KMS-11 (cell line): Measurements from ENCODE around the gene IMMP2L.

ENCODE experiments used
- H2AFZ ChIP-seq: fragments of 200-600 bp; sonication (generic); 2 replicates; pipeline ENCODE4 v1.6.1; 2016; ENCODE audit warnings: antibody characterized with exemption, mixed run types, low read depth
- H3K27ac ChIP-seq: fragments of 200-600 bp; sonication (generic); 2 replicates; pipeline ENCODE4 v1.6.1; 2016; ENCODE audit warnings: mild to moderate bottlenecking, mixed run types
- H3K27me3 ChIP-seq: fragments of 200-600 bp; sonication (generic); 2 replicates; pipeline ENCODE4 v1.6.1; 2017; ENCODE audit warnings: mild to moderate bottlenecking, low read depth, mixed run types, moderate library complexity; ENCODE audit not compliant: insufficient read depth
- H3K36me3 ChIP-seq: fragments of 200-600 bp; sonication (generic); 2 replicates; pipeline ENCODE4 v1.6.1; 2017; ENCODE audit warnings: mild to moderate bottlenecking, mixed run types; ENCODE audit not compliant: insufficient read depth
- H3K4me1 ChIP-seq: fragments of 200-600 bp; sonication (generic); 2 replicates; pipeline ENCODE4 v1.6.1; 2016; ENCODE audit warnings: mild to moderate bottlenecking, low read depth, mixed run types; ENCODE audit not compliant: poor library complexity, severe bottlenecking
- H3K4me2 ChIP-seq: fragments of 200-600 bp; sonication (generic); 2 replicates; pipeline ENCODE4 v1.7.0; 2016; ENCODE audit warnings: mild to moderate bottlenecking, mixed run types
- H3K4me3 ChIP-seq: fragments of 200-600 bp; sonication (generic); IDR thresholded peaks from 2 replicates; pipeline ENCODE4 v1.6.1; 2017; ENCODE audit warnings: low read depth, low read length, mixed read lengths; ENCODE audit not compliant: insufficient read depth
- H3K79me2 ChIP-seq: fragments of 200-600 bp; sonication (generic); 2 replicates; pipeline ENCODE4 v1.6.1; 2016; ENCODE audit warnings: low read depth, mixed run types; ENCODE audit not compliant: insufficient read depth
- H3K9ac ChIP-seq: fragments of 200-600 bp; sonication (generic); 2 replicates; pipeline ENCODE4 v1.6.1; 2016; ENCODE audit warnings: mild to moderate bottlenecking, mixed run types
- H4K20me1 ChIP-seq: fragments of 200-600 bp; sonication (generic); 2 replicates; pipeline ENCODE4 v1.6.1; 2016; ENCODE audit warnings: mild to moderate bottlenecking, mixed run types; ENCODE audit not compliant: insufficient read depth
- CTCF ChIP-seq: fragments of 200-600 bp; sonication (generic); conservative IDR thresholded peaks from 2 replicates; pipeline ENCODE4 v1.6.1; 2017; ENCODE audit warnings: low read depth, mild to moderate bottlenecking, antibody characterized with exemption, low read length, moderate library complexity, mixed read lengths

IMMP2L gene

GRCh38 chr7:110637252-110637651 is 925.0 kb downstream of the IMMP2L start:
- H3K4me2 ChIP-seq, result no peak overlapping the region
- TF ChIP-seq CTCF, result no peak
- no peak overlapping the region for H3K9ac ChIP-seq
- no peak overlapping the region for H3K4me3 ChIP-seq
- H3K79me2 ChIP-seq, result no peaks in the 10 kb centered on the region
- H2AFZ ChIP-seq, result no peak overlapping the region
- no peaks in the 10 kb centered on the region for H3K36me3 ChIP-seq
- no peaks in the 10 kb centered on the region for H3K4me1 ChIP-seq
- H3K27me3 ChIP-seq, result no peaks in the 10 kb centered on the region
- no peaks in the 10 kb centered on the region for H4K20me1 ChIP-seq
- no peak overlapping the region for H3K27ac ChIP-seq

- Histone ChIP-seq H3K27me3 (no peaks in the 10 kb centered on the region), H3K79me2 (no peaks in the 10 kb centered on the region), H4K20me1 (no peaks in the 10 kb centered on the region), H3K9ac (no peak overlapping the region), H3K4me3 (no peak overlapping the region), H3K4me1 (no peaks in the 10 kb centered on the region), H3K27ac (no peak overlapping the region), H3K4me2 (no peak overlapping the region), H2AFZ (no peak overlapping the region), H3K36me3 (no peaks in the 10 kb centered on the region)
- TF ChIP-seq CTCF, result no peak
Observed at GRCh38 chr7:110633313-110633712, 929.0 kb downstream of the IMMP2L start.

- Histone ChIP-seq H3K27me3 (no peaks in the 10 kb centered on the region), H3K4me3 (no peak overlapping the region), H3K27ac (no peak overlapping the region), H3K36me3 (no peaks in the 10 kb centered on the region), H3K79me2 (no peaks in the 10 kb centered on the region), H4K20me1 (no peaks in the 10 kb centered on the region), H2AFZ (no peak overlapping the region), H3K4me2 (no peak overlapping the region), H3K9ac (no peak overlapping the region), H3K4me1 (no peaks in the 10 kb centered on the region)
- no peak for TF ChIP-seq CTCF
Observed at GRCh38 chr7:110626414-110626813, 935.9 kb downstream of the IMMP2L start.

- H3K79me2 ChIP-seq, result no peaks in the 10 kb centered on the region
- H3K4me3 ChIP-seq, result no peak overlapping the region
- no peak overlapping the region for H2AFZ ChIP-seq
- H3K27ac ChIP-seq, result no peak overlapping the region
- no peaks in the 10 kb centered on the region for H3K27me3 ChIP-seq
- TF ChIP-seq CTCF, result no peak
- no peak overlapping the region for H3K9ac ChIP-seq
- H4K20me1 ChIP-seq, result no peaks in the 10 kb centered on the region
- no peak overlapping the region for H3K4me2 ChIP-seq
- H3K36me3 ChIP-seq, result no peaks in the 10 kb centered on the region
- H3K4me1 ChIP-seq, result no peaks in the 10 kb centered on the region
Observed at GRCh38 chr7:110625294-110625693, 937.0 kb downstream of the IMMP2L start.
